GM12865 (cell line): ENCODE measurements around the gene DLG2.
A peak's percentile ranks its signal among the peaks of the same experiment; 100 is the strongest.

ENCODE experiments used
- DNase-seq: peaks from one replicate; pipeline ENCODE4 v3.0.0; 2010; ENCODE audit warnings: low read depth
- H3K4me3 ChIP-seq: 2 replicates; pipeline ENCODE4 v1.5.1; 2011; ENCODE audit warnings: mild to moderate bottlenecking, low read depth, low read length, control low read depth
- CTCF ChIP-seq: IDR thresholded peaks from 2 replicates; pipeline ENCODE4 v1.5.1; 2011; ENCODE audit warnings: low read length, control low read depth, low read depth, inconsistent platforms; ENCODE audit not compliant: insufficient read depth; ENCODE audit errors: missing control alignments

The DLG2 gene

DNA sequence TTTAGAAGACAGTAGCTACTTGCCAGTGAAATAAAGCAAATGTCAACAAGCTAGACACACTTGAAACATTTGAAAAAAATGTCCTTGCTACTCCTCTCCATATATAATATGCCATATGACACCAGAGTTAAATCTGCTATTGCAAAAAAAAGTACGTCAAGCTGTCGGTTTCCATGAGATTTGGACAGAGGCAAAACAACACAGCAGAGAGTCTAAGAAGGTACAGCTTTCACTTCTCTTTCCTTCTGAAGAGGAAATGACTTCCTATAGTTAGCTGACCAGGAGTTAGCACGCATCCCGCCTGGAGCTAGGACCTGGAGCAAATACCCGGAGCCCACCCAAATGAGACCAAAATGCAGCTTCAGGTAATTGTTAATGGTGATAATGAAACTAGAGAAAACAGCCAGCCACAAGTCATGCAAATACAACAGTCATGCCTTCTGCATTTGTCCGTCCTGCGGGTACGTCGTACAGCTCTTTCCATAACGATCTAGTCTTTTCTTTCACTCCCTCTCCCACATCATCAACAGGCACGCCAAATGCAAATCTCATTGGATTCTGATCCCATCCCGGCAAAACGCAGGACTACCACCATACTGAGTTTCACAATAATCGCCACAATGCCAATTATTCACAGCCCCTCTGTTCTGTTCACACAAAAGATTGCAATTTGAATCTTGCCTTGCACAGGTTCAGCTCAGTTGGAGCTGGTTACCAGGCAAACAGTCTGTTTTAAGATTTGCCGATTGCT is 1945.9 kb downstream of the DLG2 start:
- peak overlapping the region; percentile 34 for H3K4me3 ChIP-seq
- TF ChIP-seq CTCF: no peak
- DNase-seq: peak; percentile 37

GRCh38 chr11:83680321-83680720 is 1946.8 kb downstream of the DLG2 start:
- no peak overlapping the region for H3K4me3 ChIP-seq
- TF ChIP-seq CTCF: no peak
- DNase-seq: no peak

- no peak for TF ChIP-seq CTCF
- no peak overlapping the region for H3K4me3 ChIP-seq
- no peak for DNase-seq
Observed at GRCh38 chr11:83678831-83679584, 1948.1 kb downstream of the DLG2 start.

DNA sequence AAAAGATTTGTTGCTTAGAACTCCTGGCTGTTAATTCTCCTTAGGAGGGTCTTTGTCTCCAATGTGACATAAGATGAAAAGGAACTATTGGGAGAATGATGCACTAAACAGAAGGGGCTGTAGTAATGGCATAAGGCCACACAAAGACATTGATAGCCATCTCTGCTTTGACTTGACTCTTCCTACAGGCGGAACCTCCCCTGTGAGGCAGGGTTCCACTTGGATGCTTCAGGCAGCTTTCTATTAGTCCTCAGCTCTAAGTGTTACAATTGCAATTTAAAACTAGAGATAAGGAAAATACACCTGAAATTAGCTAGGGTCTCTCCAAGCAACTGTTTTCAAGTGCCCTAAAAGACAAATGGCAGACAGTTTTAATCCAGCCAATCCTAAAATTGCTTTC is 1949.4 kb downstream of the DLG2 start:
- H3K4me3 ChIP-seq: no peak overlapping the region
- no peak for TF ChIP-seq CTCF
- no peak for DNase-seq

- no peak for TF ChIP-seq CTCF
- no peak for DNase-seq
- H3K4me3 ChIP-seq: no peak overlapping the region
Observed at GRCh38 chr11:83676056-83676601, 1951.0 kb downstream of the DLG2 start.

DNA sequence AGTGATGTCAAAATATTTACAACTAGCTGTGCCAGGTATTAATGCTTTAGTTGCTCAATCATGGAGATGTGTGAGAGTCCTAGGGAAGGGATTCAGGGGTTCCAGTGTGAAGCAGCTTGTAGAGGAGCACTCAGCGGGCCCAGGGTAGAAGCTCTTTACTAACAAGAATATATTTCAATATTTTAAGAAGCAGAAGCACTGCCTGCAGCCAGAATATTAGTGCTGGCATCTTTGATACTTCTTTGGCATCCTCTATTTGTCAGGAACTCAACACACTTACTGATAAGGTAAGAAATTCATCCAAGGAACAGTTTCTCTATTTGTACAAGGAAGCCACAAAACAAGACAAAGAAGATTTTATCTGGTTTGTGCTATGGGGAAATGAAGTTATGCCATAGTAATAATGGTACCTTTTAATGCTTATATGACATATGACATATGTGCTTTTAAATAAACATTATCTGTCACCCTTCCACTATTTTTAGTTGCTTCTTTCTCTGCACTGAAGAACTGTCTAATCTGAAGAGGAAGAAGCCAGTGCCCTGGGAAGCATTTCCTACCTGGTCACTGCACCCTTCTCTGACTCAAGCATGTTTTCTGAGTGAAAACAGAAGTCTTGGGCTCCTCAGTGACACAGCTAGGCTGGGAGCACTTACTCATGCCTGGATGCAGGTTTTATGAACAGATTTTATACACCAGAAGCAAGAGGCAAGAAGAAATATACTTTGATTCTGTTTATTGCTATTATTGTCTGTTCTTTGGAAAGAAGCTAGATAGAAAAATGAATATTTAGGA is 1952.8 kb downstream of the DLG2 start:
- no peak overlapping the region for H3K4me3 ChIP-seq
- TF ChIP-seq CTCF: no peak
- no peak for DNase-seq
